CD4-positive, alpha-beta T cell treated with Interleukin-4 for 1 hour (primary cell): ENCODE measurements around the gene PIGBOS1.
"Not testable (repeated sequence)": the region's sequence is repeated elsewhere in the genome, so short reads cannot be mapped to it uniquely, and the experiment has no call there.

Experiments used
- DNase-seq, 2 donors: peaks; one replicate each; pipeline ENCODE4 v3.0.0-alpha.2; 2020 to 2022

PIGBOS1 gene

GRCh38 chr15:55290528-55291057 lies 28.3 kb downstream of the PIGBOS1 start:
- peak; percentile 87 to 88 for DNase-seq

DNA sequence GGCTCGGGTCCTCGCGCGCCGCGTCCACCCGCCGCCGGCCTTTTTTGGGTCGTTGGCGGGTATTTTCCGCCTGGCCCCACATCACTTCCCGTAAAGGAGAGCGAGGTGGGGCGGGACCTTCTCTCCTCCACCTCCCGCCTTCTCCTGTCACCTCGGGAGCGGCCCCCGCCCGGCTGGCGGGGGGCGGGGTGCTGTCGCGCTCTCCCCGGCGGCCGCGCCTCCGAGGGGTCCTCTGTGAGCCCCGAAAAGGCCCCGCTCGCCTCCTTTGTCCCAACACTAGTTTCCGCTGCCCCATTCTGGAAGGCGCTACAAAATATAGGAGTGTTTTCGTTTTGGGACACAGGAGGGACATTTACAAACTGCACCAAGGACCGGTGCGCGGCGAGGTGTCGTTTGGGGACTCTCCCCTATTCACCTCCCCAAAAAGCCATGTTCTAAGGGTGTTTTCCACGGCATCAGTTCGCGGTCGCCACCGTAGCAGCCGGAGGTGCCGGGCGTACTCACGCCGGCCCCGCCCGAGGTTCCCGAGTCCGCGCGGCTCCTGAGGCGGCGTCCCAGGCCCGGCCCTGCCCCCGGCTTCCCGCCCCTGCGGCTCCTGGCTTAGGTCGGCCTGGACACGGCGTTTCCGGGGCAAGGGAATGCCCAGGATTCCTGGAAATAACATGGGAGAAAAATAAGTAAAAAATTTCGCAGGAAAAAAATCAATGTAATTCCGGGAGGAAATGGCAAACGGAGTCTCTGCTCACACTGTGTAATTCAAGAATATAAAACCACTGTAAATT lies 29.0 kb downstream of the PIGBOS1 start, which contains the start of gene RAB27A:
Gene RAB27A (minus strand): TSS at position 68 of the 782 bp plus-strand sequence. CDS start 54,879 bp downstream, outside the sequence.
- DNase-seq = peak; percentile 78 to 83

DNA sequence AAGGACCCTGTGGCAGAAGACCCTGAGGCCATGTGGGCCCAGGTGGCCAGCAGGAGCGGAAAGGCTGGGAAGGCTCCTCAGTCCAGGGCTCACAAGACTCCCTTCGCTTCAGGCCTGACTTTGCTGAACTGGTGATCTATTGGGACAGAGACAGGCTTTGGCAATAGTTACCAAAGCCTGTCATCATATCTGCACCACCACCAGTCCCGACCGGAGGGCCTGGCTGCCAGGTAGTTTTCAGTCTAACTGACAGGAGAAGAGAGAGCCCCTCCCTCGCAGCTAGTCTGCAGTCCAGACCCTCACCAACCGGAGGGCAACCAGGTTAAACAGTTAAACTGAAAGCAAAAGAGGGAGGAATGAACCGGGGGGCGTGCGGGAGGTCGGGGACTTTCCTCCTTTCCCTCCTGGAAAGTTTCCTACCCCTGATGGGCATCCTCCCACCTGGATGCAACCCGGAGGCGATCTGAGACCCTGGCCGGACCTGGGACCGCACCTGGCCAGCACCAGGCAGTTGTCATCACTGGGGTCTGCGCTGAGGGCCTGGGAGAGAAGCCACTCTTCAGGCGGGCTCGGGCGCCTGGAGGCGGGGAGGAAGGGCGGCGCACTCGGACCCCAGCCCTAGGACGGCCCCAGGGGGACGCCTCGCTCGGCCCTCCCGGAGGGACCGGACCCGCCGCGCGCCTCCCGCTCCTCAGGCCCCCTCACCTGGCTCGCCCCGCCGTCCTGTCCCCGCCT lies 29.7 kb downstream of the PIGBOS1 start:
- DNase-seq = peak; percentile 33 to 48

- DNase-seq = no peak
These were observed 30.8 kb downstream of the PIGBOS1 start for GRCh38 chr15:55288006-55288717.

GRCh38 chr15:55286442-55287189 lies 32.3 kb downstream of the PIGBOS1 start:
- DNase-seq = not testable (repeated sequence)

GRCh38 chr15:55284426-55284825 lies 34.5 kb downstream of the PIGBOS1 start:
- DNase-seq = no peak

- DNase-seq = no peak
These were observed 35.4 kb downstream of the PIGBOS1 start for GRCh38 chr15:55283379-55284147.

DNA sequence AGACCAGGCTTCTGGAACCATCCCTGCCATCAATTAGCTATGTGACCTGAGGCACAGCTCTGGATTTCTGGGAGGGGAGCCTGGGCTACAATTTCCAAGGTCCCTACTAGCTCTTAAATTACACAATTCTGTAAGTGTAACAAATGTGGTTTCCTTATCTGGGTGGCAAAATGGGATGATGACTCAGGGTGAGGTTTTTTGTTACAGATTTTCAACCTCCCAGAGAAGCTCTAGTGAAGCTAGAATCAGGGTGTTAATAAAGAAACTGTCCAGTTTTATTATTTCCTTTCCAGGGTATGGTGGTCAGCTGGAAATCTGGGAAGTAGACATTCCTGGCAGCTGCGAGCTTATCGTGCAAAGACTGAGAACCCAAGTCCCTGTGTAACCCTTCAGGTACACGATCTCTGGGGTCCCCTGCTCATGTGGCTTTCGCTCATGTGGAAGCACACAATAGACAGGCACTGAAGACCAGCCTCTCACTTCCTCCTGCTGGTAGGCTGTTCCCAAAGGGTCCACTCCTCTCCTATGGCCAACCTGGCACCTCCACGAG lies 36.6 kb downstream of the PIGBOS1 start:
- DNase-seq = peak in 1 of 2 donors; percentile 55

DNA sequence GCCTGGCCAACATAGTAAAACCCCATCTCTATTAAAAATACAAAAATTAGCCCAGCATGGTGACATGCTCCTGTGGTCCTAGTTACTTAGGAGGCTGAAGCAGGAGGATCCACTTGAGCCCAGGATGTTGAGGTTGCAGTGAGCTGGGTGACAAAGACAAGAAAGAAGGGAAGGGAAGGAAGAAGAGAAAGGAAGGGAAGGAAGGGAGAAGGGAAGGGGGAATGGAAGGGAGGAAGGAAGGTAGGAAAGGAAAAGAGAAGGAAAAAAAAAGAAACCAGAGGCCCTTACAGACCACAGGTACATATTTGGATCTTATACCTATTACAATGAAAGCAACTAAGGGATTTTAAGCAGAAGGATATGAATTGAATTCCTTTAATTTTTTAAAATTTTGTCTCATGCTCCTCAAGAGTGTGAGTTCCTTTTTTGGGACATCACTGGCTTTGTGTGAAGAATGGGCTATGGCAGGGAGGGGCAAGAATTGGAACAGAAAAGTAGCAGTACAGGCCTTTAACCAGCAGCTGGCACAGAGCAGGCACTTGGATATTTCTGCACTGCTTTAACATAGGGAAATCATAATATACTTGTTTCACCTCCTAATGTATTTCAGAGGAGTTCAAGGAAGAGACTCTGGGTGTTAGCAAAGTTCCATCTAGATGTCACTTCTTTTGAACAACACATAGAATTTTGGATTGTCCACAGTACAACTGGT lies 37.2 kb downstream of the PIGBOS1 start:
- DNase-seq = no peak

DNA sequence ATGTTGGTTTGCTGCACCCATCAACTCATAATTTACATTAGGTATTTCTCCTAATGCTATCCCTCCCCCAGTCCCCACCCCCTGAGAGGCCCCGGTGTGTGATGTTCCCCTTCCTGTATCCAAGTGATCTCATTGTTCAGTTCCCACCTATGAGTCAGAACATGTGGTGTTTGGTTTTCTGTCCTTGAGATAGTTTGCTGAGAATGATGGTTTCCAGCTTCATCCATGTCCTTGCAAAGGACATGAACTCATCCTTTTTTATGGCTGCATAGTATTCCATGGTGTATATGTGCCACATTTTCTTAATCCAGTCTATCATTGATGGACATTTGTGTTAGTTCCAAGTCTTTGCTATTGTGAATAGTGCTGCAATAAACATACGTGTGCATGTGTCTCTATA lies 38.3 kb downstream of the PIGBOS1 start:
- peak in 1 of 2 donors; percentile 45 for DNase-seq

- peak; percentile 67 to 75 for DNase-seq
These were observed 39.1 kb downstream of the PIGBOS1 start for GRCh38 chr15:55279746-55280351.

DNA sequence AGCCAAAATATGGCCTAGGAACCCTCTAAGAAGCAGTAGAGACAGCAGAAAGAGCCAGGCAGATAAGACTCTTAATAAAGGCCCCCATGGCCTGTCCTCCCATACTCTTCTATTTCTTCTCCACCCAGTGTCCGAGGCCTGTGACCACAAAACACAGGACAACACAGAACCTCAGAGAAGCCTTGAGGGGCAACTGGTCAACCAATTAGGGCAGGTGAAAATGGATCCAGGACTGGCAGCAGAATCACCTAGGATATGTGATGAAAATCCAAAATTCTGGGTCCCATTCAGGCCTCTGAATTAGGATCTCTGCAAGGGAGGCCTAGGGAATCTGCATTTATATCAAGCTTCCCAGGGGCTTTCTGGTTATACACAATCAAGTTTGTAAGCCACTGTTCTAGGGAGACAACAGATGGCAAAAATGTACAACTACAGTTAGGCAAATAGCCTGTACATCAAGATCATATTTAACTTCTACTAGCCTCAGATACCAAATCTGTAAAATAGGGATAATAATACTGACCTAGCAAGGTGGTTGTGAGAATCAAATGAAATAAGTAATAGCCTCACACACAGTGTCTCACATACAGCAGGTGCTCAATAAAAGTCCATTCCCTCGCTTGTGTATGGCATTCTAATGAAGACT lies 39.7 kb downstream of the PIGBOS1 start:
- DNase-seq = no peak

GRCh38 chr15:55277715-55278114 lies 41.2 kb downstream of the PIGBOS1 start:
- DNase-seq = no peak

GRCh38 chr15:55277116-55277564 lies 41.8 kb downstream of the PIGBOS1 start:
- DNase-seq = peak; percentile 57 to 78

DNA sequence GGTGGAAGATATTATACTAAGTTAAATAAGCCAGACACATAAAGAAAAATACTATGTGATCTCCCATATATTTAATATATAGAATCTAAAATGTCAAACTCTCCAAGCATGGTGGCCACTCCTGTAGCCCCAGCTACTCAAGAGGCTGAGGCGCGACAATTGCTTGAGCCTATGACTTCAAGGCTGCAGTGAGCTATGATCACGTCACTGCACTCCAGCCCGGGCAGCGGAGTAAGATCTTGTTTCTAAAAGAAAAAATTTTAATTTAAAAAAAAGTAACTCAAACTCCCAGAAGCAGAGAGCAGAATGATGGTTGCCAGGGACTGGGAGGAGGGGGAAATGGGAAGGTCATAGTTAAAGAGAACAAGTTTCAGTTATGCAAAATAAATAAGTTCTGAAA lies 42.6 kb downstream of the PIGBOS1 start:
- no peak for DNase-seq

GRCh38 chr15:55270291-55270690 lies 48.6 kb downstream of the PIGBOS1 start:
- no peak for DNase-seq

DNA sequence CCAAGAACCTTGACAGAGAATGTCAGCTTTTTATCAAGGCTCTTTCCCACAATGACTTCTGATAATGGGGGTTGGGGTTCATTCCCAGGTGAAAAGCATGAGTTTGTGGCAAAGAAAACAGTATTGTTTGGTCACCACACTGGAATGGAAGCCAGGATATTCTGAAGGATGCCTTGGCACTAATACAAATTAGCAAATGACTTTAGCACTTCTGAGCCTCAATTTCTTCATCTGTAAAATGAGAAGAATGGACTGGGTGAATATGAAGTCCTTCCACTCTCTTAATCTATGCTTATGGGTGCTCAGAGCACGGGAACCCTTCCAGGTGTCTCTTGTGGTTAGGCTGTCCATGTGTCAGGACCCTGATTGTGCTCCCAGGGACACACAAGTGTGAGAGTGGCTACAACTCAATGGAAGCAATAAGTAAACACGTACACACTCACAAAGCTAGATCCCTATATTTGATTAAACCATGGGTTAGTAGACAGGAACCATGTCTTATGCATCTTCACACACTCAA lies 50.7 kb downstream of the PIGBOS1 start:
- DNase-seq = no peak

DNA sequence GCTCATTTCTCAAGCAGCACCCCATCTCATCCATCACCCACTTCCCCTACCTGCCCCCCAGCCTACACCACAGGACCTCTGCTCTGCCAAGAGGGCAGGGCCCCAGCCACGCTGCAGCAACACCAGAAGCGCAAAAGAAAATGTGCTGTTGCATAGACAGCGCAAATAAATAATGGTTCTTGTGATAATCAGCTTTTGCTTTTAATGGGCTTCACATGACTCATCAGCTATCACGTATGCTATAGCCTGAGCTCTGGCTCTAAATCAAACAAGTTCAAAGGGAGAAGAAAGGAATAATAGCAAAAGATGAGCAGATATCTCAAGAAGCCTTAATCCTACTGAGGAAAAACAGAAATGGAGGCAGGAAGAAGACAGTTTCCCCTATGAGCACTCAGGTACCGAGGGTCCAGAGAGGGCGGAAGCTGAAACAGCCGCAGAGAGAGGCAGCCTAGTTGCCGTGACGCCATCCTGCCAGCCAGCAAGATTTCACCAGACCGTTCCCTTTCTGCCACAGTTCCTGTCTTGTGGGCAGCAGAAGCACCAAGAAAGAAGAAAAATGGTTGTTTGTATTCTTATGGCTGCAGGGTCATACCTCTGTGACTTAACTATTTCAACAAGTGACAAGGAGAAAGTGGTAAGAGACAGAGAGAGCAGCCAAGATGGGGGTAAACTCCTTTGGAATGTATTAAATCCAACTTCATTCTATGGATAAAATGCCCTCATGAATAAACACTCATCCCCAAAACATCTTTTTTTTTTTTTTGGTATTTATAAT lies 51.3 kb downstream of the PIGBOS1 start:
- peak; percentile 82 for DNase-seq
